B cell (primary cell): ENCODE data around the gene SLC45A3. TPM values are rescaled to one million over a fixed set of nuclear protein-coding genes. Genes with fewer than 3 reads are reported as not detected.

ENCODE experiments used
- ATAC-seq: fragments of 200-7000 bp; cut with Tn5 transposase; one replicate; pipeline ENCODE4 v1.10.0; 2021; ENCODE audit warnings: low read depth, mild to moderate bottlenecking, moderate number of reproducible peaks, moderate library complexity
- CTCF ChIA-PET: fragments of 350-600 bp; sonication (Branson Sonifier 250); formaldehyde crosslinking; loops from one replicate; lab custom pipeline; 2021; ENCODE audit warnings: antibody characterized with exemption, inconsistent platforms; lab: Charles Lee
- POLR2A ChIA-PET: fragments of 350-600 bp; sonication (Branson Sonifier 250); formaldehyde crosslinking; loops from one replicate; lab custom pipeline; 2021; ENCODE audit warnings: antibody characterized with exemption; lab: Charles Lee
- DNase-seq: peaks from one replicate; pipeline ENCODE4 v3.0.0; 2013
- H2AFZ ChIP-seq: 2 replicates; pipeline ENCODE4 v1.6.1; 2012; ENCODE audit warnings: mild to moderate bottlenecking, low read depth, low read length; ENCODE audit not compliant: insufficient read depth, poor library complexity, severe bottlenecking
- H3K27ac ChIP-seq, 2 donors: 1 replicate in 1 of 2; 2 replicates in 1 of 2; pipeline ENCODE4 v1.5.1; 2012 to 2013; ENCODE audit warnings: low read length in 2 of 2, mild to moderate bottlenecking in 2 of 2, moderate library complexity in 1 of 2
- H3K27me3 ChIP-seq, 4 experiments: fragments of 200-600 bp in 1 of 4; sonication (generic) in 1 of 4; replicated peaks in 1 of 4; 1 replicate in 2 of 4; 2 replicates in 2 of 4; pipeline versions ENCODE4 v1.6.1 to v1.7.0; 2013 to 2016; ENCODE audit warnings: low read length in 3 of 4, mild to moderate bottlenecking in 2 of 4, mixed read lengths in 1 of 4, moderate library complexity in 1 of 4; ENCODE audit not compliant: insufficient read depth in 4 of 4, control insufficient read depth in 3 of 4; ENCODE audit errors: control extremely low read depth in 1 of 4
- H3K36me3 ChIP-seq, 2 experiments: replicated peaks in 1 of 2; 1 replicate in 1 of 2; 2 replicates in 1 of 2; pipeline versions ENCODE4 v1.6.1 to v1.7.1; 2013; ENCODE audit warnings: low read length in 1 of 2; ENCODE audit not compliant: insufficient read depth in 2 of 2, control insufficient read depth in 1 of 2; ENCODE audit errors: control extremely low read depth in 1 of 2, extremely low read depth in 1 of 2
- H3K4me1 ChIP-seq, 2 donors: fragments of 200-600 bp in 1 of 2; sonication (generic) in 1 of 2; 1 replicate in 1 of 2; 2 replicates in 1 of 2; pipeline versions ENCODE4 v1.5.1 to v1.6.1; 2013 to 2017; ENCODE audit warnings: low read length in 2 of 2; ENCODE audit not compliant: control insufficient read depth in 2 of 2, insufficient read depth in 2 of 2
- H3K4me2 ChIP-seq: replicated peaks from 2 replicates; pipeline ENCODE3; 2012; ENCODE audit warnings: mild to moderate bottlenecking, low read depth, low read length; ENCODE audit not compliant: poor library complexity, severe bottlenecking
- H3K4me3 ChIP-seq, 5 experiments: fragments of 200-600 bp in 1 of 5; sonication (generic) in 1 of 5; 1 replicate in 3 of 5; 2 replicates in 2 of 5; pipeline versions ENCODE4 v1.5.1 to v1.7.0; 2011 to 2016; ENCODE audit warnings: low read length in 4 of 5, mild to moderate bottlenecking in 4 of 5, low read depth in 2 of 5, control low read depth in 1 of 5, moderate library complexity in 1 of 5; ENCODE audit not compliant: insufficient read depth in 1 of 5; ENCODE audit errors: control extremely low read depth in 1 of 5, extremely low read depth in 1 of 5
- H3K79me2 ChIP-seq: fragments of 200-600 bp; sonication (generic); one replicate; pipeline ENCODE4 v1.6.0; 2016; ENCODE audit warnings: low read length; ENCODE audit not compliant: control insufficient read depth, insufficient read depth
- H3K9ac ChIP-seq: fragments of 200-600 bp; sonication (generic); 2 replicates; pipeline ENCODE4 v1.6.1; 2017; ENCODE audit warnings: mild to moderate bottlenecking, low read length, moderate library complexity
- H3K9me3 ChIP-seq, 3 donors: one replicate each; pipeline versions ENCODE4 v1.6.1 to v1.7.1; 2013; ENCODE audit warnings: low read length in 2 of 3; ENCODE audit not compliant: control insufficient read depth in 2 of 3, insufficient read depth in 1 of 3; ENCODE audit errors: control extremely low read depth in 1 of 3
- H4K20me1 ChIP-seq: 2 replicates; pipeline ENCODE4 v1.6.0; 2012; ENCODE audit warnings: mild to moderate bottlenecking, low read length; ENCODE audit not compliant: insufficient read depth, control insufficient read depth, poor library complexity, severe bottlenecking
- H3K27ac Mint-ChIP-seq: one replicate; pipeline ENCODE4 v1.8.0; 2021; ENCODE audit warnings: mixed read lengths
- H3K27me3 Mint-ChIP-seq: one replicate; pipeline ENCODE4 v1.8.0; 2021; ENCODE audit warnings: mixed read lengths
- H3K4me1 Mint-ChIP-seq: one replicate; pipeline ENCODE4 v1.8.0; 2021; ENCODE audit warnings: mixed read lengths
- H3K4me3 Mint-ChIP-seq: one replicate; pipeline ENCODE4 v1.8.0; 2021; ENCODE audit warnings: mixed read lengths
- H3K9me3 Mint-ChIP-seq: one replicate; pipeline ENCODE4 v1.8.0; 2022; ENCODE audit warnings: mixed read lengths; ENCODE audit not compliant: insufficient read depth
- CTCF ChIP-seq: fragments of 200-600 bp; IDR thresholded peaks from one replicate; pipeline ENCODE4 v1.8.0; 2022; ENCODE audit warnings: antibody characterized with exemption, mild to moderate bottlenecking
- EZH2 ChIP-seq: IDR thresholded peaks from 2 replicates; pipeline ENCODE4 v1.6.1; 2012; ENCODE audit warnings: borderline replicate concordance, low read depth, mild to moderate bottlenecking, moderate library complexity, low read length; ENCODE audit not compliant: insufficient read depth, poor library complexity, severe bottlenecking
- WGBS: methylation state at CpG from one replicate; pipeline ENCODE4 v1.1.5; 2013; ENCODE audit warnings: missing lambda C conversion rate; ENCODE audit not compliant: insufficient coverage; 5-methylcytosine and 5-hydroxymethylcytosine counted together
- intact Hi-C: fragments of 100-400 bp; cut with micrococcal nuclease; formaldehyde crosslinking; loops from one replicate; pipeline ENCODE4 v1.10.0; 2022
- polyA plus RNA-seq: library from polyadenylated mRNA; depleted of rRNA; stranded (reverse); fragments of >200 nt; gene quantifications from 2 replicates; pipeline ENCODE4 v1.2.3, GENCODE V29; 2012
- total RNA-seq, 2 donors: library from RNA; stranded (reverse); fragments of 120-200 nt in 1 of 2; gene quantifications; 1 replicate in 1 of 2; 2 replicates in 1 of 2; pipeline versions ENCODE4 v1.2.3 to v1.2.4, GENCODE V29; 2013 to 2022

SLC45A3 gene
- total and polyA plus RNA-seq, 2 donors (not counting 1 experiment from before 2014, with no cell fraction given) = 5.0 to 23.9 TPM

- H3K4me1 ChIP-seq = peaks cover 36 to 39% of the 10 kb centered on the region in 2 donors
- no peaks in the 10 kb centered on the region for H4K20me1 ChIP-seq
- Mint-ChIP-seq H3K27me3 (no peaks in the 10 kb centered on the region), H3K9me3 (no peaks in the 10 kb centered on the region), H3K27ac (no peak overlapping the region), H3K4me3 (no peak overlapping the region), H3K4me1 (peaks cover 28% of the 10 kb centered on the region)
- H3K4me2 ChIP-seq = no peak overlapping the region
- H3K36me3 ChIP-seq = no peaks in the 10 kb centered on the region
- no peaks in the 10 kb centered on the region for H3K27me3 ChIP-seq
- peak overlapping the region in 1 of 2 donors; percentile 34 for H3K27ac ChIP-seq
- intact Hi-C loops = no loop called here
- no peaks in the 10 kb centered on the region for H3K79me2 ChIP-seq
- no peak overlapping the region for H2AFZ ChIP-seq
- no peaks in the 10 kb centered on the region for H3K9me3 ChIP-seq
- DNase-seq = no peak
- no peak overlapping the region for H3K9ac ChIP-seq
- ATAC-seq = no peak
- ChIA-PET POLR2A (no interaction called here), CTCF (interaction anchor here (0.7 to 16.3 kb wide), 10 partner anchors 9 to 274 kb away, joined by 3 to 943 read pairs (median 4); partner anchors contain the start of gene ELK4)
- no peak for TF ChIP-seq EZH2
- no peak for TF ChIP-seq CTCF
- no CpG with 5 or more reads among the region's 1 CpG for WGBS
- no peak overlapping the region for H3K4me3 ChIP-seq
These were observed 22.8 kb upstream of the SLC45A3 start for GRCh38 chr1:205703072-205703471.

GRCh38 chr1:205701891-205702290 lies 21.6 kb upstream of the SLC45A3 start:
- H2AFZ ChIP-seq = no peak overlapping the region
- TF ChIP-seq EZH2 = no peak
- no peak for TF ChIP-seq CTCF
- Mint-ChIP-seq H3K27me3 (no peaks in the 10 kb centered on the region), H3K4me1 (peaks cover 26% of the 10 kb centered on the region), H3K27ac (no peak overlapping the region), H3K4me3 (no peak overlapping the region), H3K9me3 (no peaks in the 10 kb centered on the region)
- no peaks in the 10 kb centered on the region for H3K79me2 ChIP-seq
- CTCF ChIA-PET = interaction anchor here (0.6 to 16.3 kb wide), 3 partner anchors 10 to 110 kb away, joined by 3 to 943 read pairs (median 68); no protein-coding TSS in a partner anchor
- H3K27me3 ChIP-seq = no peaks in the 10 kb centered on the region
- no peak for DNase-seq
- no peak overlapping the region for H3K4me3 ChIP-seq
- no peaks in the 10 kb centered on the region for H3K9me3 ChIP-seq
- H4K20me1 ChIP-seq = no peaks in the 10 kb centered on the region
- intact Hi-C loops = no loop called here
- peaks cover 33 to 36% of the 10 kb centered on the region in 2 donors for H3K4me1 ChIP-seq
- WGBS = 96% methylated on average over 3 of the region's 4 CpGs
- H3K4me2 ChIP-seq = no peak overlapping the region
- POLR2A ChIA-PET = no interaction called here
- H3K9ac ChIP-seq = no peak overlapping the region
- H3K27ac ChIP-seq = no peak overlapping the region
- ATAC-seq = no peak
- H3K36me3 ChIP-seq = no peaks in the 10 kb centered on the region
